Activated CD8-positive, alpha-beta memory T cell treated with anti-CD3 and anti-CD28 coated beads, Interleukin-2, amount 50 U/mL, for 1 hour (primary cell): ENCODE measurements around the gene SYNDIG1.

Source experiments
- DNase-seq: peaks from one replicate; pipeline ENCODE4 v3.0.0-alpha.2; 2020; ENCODE audit errors: extremely low read depth

The SYNDIG1 gene

GRCh38 chr20:24446811-24447210 lies 22.6 kb upstream of the SYNDIG1 start:
- DNase-seq, result no peak

DNA sequence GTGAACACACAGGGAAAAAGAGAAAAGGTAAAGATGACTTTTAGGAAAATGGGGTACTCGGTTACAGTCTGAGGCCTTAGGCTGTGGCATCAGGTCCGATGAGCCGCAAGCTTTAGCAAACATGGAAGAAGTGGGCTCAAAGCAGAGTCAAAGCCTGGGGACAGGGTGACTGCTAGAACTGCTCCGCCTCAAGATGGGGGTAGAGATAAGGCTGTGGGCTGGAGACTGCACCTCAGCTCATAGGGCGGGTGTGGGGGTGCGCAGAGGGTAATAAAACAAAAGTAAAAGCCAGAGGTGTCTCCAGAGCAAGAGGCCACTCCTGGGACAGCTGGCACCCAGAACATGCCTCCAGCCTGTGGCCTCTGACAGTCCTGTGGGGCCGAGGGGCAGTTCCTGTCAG lies 21.3 kb upstream of the SYNDIG1 start:
- no peak for DNase-seq

DNA sequence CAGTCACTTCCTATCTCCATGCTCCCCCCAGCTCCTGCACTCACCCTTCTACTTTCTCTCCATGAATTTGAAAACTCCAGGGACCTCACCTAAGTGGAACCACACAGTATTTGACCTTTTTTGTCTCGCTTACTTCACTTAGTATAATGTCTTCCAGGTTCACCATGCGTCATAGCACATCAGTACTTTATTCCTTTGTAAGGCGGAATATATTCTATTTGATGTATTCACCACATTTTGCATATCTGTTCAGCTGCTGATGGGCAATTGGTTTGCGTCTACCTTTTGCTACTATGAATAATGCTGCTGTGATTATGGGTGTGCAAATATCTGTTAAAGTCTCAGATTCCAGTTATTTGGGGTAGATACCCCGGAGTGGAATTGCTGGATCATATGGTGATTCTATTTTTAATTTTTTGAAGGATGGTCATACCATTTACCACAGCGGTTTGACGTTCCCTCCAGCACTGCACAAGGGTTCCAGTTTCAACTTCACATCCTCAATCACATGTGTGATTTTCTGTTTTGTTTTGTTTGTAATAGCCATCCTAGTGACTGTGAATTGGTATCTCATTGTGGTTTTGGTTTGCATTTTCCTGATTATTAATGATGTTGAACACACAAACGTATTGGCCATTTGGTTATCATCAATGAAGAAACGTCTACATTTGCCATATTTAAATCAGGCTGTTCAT lies 20.3 kb upstream of the SYNDIG1 start:
- no peak for DNase-seq

GRCh38 chr20:24450177-24450576 lies 19.3 kb upstream of the SYNDIG1 start:
- no peak for DNase-seq

DNA sequence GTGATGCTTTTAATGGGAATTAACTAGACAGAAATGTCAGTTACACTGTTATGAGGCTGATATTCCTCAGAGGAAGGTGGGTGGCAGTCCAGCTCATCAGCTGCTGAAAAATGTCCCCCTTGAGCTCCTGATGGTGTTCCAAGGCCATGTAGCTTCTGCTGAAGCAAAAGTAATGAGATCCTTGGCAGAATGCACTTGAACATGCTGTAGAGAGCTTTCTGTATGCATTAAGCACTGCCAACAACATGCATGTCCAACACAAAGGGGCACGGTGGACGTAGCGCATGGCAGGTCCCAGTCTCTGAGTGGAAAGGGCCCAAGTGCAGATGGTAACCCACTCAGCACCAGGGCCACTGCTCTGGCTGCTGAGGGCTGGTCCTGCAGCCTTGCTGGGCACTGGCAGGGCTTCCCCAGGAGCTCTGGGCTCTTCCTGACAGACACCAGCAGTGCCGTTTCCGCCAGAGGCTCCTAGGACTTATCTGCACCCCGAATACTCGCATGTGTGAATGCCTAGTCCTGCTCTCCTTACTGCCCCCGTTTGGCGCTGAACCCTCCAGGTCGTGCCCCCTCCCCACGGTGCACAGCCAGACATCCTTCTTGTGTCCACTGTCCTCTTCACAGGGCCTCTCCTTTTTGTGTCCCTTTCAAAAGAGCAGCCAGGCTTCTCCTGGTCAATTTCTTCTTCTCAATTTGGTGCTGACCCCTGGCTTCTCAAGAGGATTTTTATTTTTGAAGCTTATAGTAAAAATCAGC lies 18.6 kb upstream of the SYNDIG1 start:
- no peak for DNase-seq

- no peak for DNase-seq
These were observed 18.0 kb upstream of the SYNDIG1 start for GRCh38 chr20:24451428-24451827.

DNA sequence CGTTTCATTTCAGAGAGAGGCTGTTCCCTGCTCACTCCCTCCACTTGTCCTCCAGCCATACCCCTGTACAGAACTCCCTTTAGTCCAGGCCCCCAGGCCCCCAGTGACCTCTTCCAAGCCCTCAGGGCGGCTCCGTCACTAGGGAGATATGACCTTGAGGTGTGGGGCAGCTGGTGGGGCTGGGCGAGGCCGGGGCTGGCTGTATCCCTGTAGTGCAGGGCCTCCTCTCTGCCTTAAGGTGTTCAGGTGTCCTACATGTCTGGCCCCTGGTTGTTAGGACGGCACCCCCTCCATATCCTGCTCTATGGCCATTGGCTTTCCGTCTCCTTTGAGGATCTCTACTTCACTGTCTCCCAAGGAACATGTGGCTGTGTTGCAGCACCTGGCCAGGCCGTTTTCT lies 17.4 kb upstream of the SYNDIG1 start:
- DNase-seq, result no peak

DNA sequence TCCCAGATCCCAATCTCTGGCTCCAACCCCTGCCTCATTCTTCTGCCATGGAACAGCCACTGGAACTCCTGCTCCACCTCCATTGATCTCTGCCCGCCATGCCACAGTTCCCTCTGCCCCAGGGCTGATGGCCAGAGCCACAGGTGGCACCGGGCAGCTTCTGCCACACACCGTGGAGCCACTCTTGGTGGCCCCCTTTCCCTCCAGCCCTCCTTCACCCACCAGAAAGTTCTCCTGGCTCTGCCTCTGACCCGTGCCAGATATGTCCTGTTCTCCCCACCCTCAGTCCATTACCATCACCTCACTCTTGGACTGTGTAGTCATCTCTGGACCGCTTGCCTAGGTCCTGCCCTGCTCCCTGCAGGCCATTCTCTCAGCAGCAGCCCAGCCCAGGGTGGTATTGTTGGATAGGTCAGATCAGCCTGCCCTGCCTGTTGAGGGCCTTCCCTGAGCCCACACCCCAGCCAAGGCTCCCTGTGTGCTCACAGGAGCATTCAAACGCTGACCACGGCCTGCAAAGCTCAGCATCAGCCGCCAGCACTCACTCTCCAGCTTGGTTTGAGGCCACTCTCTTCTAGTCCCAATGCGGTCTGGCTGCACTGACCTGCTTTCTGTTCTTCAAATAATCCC lies 16.8 kb upstream of the SYNDIG1 start:
- no peak for DNase-seq

- no peak for DNase-seq
These were observed 15.6 kb upstream of the SYNDIG1 start for GRCh38 chr20:24453869-24454268.

DNA sequence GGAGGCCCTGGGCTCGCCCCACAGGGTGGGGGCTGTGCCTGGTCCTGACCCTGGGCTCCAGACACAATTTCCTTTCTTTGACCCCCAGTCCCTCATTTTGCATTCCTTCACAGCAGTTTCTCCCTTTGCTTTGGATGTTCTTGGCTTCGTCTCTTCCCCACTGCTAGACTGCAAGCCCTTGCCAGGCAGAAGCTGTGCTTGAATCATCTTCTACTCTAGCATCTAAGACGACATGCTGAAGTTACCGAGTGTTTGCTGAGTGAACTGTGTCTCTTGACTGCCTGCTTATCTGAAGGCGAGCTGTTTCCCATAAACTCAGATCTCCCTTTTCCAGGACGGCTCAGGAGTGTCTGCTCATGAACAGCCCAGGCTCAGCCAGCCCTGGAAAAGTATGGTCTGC lies 14.3 kb upstream of the SYNDIG1 start:
- DNase-seq, result no peak

DNA sequence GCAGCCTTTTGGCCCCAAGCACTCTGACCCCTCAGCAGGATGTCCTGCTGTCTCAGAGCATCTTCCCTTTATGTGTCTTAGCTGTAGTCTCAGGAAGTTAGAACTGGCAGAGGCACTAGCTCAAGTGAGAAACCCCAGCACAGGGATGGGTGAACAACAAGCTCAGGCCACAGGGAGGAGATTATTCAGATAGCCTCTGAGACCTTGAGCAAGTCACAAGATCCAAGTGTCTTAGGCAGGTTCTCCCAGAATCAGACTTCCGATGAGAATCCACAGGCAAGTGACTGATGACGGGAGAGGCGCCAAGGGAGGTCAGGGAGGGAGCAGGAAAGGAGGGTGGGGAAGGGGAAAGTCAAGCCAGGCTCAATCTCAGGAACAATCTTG lies 13.0 kb upstream of the SYNDIG1 start:
- DNase-seq, result no peak

- DNase-seq, result no peak
These were observed 11.0 kb upstream of the SYNDIG1 start for GRCh38 chr20:24458436-24458835.

DNA sequence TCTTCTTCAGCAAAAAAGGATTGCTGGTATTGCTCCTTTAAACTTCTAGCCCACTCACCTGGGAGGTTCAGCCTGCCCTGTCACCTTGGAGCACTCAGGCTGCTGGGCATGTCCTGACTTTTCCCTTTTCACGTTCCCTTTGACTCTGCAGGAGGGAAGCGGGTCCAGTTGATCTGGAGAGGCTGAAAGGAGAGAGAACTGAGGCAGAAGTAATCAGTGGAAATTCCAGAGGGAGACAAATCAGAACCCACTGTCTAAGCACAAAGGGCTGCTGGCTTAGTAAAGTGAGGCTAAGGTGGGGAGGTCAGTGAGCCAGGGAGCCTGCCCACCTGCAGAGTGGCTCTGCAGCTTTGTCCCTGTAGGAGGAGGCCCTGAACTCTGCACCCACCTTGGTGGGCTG lies 9.7 kb upstream of the SYNDIG1 start:
- no peak for DNase-seq

DNA sequence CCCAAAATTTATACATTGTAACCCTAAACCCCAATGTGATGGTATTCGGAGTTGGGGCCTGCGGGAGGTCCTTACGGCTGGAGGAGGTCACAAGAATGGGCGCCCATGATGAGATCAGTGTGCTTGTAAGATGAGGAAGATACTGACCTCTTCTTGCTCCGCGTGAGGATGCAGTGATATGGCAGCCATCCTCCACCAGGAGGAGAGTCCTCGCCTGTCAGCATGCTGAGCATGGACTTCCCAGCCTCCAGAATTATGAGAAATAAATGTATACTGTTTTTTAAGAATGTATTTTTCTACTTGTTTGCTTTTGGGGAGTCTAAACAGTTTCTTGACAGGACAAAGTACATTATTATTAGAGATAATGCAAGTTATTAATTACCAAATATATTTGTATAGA lies 8.7 kb upstream of the SYNDIG1 start:
- no peak for DNase-seq

DNA sequence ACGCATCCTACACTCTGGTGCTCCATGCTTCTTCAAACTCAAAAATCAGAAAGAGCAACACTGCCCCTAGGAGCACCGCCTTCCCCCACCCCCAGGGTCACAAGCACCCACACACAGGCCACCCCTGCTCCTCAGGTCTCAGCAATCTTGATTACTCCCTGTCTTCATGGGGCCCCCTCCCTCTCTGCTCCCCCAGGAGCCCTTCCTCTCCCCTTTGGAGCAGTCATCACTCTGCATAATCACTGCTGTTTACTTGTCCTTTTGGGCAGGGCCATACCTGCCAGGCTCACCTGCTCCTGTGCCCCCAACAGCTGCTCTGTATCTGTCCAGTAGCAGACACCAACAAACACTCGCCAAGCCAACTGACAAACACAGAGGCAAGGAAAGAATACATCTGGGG lies 7.6 kb upstream of the SYNDIG1 start:
- no peak for DNase-seq

GRCh38 chr20:24462460-24463010 lies 6.9 kb upstream of the SYNDIG1 start:
- DNase-seq, result no peak

DNA sequence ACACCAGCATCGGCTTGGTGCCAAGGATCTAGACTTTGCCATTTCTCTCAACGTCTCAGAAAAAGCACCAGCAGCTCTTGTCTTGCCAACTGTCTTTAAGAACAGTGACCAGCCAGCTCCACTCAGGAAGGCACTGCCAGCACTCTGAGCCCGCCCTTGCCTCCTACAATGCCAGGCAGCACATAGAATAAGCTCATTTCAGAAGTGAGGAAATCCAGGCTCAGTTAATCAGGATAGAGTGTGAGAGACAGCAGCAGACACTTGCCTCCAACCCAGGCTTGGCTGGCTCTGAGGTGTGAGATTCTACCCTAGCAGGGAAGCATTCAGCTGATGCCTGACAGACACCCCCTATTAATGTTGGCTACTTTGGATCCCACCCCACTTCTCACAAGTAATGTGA lies 4.3 kb upstream of the SYNDIG1 start:
- DNase-seq, result no peak

GRCh38 chr20:24465730-24466129 lies 3.7 kb upstream of the SYNDIG1 start:
- no peak for DNase-seq

GRCh38 chr20:24468401-24469115 lies 871 bp upstream of the SYNDIG1 start:
- no peak for DNase-seq

DNA sequence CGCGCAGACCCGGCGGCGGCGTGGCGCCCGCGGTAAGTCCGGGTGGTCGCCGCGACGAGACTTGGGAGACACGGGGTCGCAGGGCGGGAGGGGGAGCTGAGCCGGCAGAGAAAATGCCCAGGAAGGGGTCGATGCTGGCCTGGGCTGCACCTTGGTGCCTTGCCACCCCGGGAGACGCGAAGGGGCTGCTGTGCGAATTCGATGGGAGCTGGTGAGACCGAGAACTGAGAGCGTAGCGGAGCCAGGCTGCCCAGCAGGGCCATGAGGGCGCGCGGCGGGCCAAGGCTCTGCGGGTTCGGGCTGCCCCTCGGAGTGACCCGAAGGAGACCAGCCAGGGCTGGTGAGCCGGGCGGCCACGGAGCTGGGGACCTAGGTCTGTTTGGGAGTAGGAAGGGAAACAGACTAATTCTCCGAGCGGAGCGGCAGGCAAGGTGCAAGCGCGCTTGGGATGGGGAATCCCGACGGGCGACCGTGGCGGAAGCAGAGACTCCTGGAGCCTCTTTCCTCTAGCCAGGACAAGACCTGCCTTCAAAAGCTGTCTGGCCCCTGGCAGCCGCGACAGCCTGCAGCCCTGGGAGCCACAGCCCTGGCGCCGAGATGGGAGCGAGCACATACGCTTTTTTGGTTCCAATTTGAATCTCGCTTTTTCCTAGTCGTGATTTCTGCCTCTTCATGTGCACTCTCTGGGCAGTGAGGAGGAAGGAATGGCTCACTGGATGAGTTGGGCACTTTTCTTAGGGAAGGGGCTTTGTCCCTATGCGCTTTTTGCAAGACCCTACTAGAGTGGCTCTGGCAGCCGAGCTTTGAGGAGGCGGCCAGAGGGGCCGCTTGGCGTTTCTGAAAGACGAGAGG lies 691 bp downstream of the SYNDIG1 start:
- DNase-seq, result no peak
